ENCODE measurements around the gene UCP2.

Gene UCP2

GRCh38 chr11:73969091-73969490, 13.6 kb downstream of the UCP2 start:
- peak; percentile 24 for DNase-seq

GRCh38 chr11:73968356-73968966, 14.2 kb downstream of the UCP2 start:
- no peak for DNase-seq

GRCh38 chr11:73965764-73966121, 16.9 kb downstream of the UCP2 start:
- no peak for DNase-seq

GRCh38 chr11:73965076-73965763, 17.4 kb downstream of the UCP2 start:
- DNase-seq = no peak

GRCh38 chr11:73963861-73964260, 18.8 kb downstream of the UCP2 start:
- DNase-seq = no peak

- DNase-seq = no peak
These were observed 20.4 kb downstream of the UCP2 start for GRCh38 chr11:73962101-73962705.

GRCh38 chr11:73961321-73961720, 21.3 kb downstream of the UCP2 start:
- DNase-seq = no peak

- no peak for DNase-seq
These were observed 24.0 kb downstream of the UCP2 start for GRCh38 chr11:73958521-73959141.

- no peak for DNase-seq
These were observed 24.8 kb downstream of the UCP2 start for GRCh38 chr11:73957654-73958361.

- DNase-seq = no peak
These were observed 25.6 kb downstream of the UCP2 start for GRCh38 chr11:73956876-73957653.

- no peak for DNase-seq
These were observed 30.8 kb downstream of the UCP2 start for GRCh38 chr11:73951797-73952196.

- peak; percentile 21 for DNase-seq
These were observed 31.6 kb downstream of the UCP2 start, which contains the start of gene DNAJB13 for GRCh38 chr11:73950869-73951710. Gene DNAJB13 (plus strand): TSS chr11:73951026. CDS start chr11:73951070, 44 bp downstream.

GRCh38 chr11:73949912-73950311, 32.7 kb downstream of the UCP2 start:
- no peak for DNase-seq

GRCh38 chr11:73949246-73949645, 33.4 kb downstream of the UCP2 start:
- DNase-seq = no peak

GRCh38 chr11:73946798-73947458, 35.7 kb downstream of the UCP2 start:
- no peak for DNase-seq

- DNase-seq = no peak
These were observed 37.2 kb downstream of the UCP2 start for GRCh38 chr11:73945396-73945795.

- no peak for DNase-seq
These were observed 37.7 kb downstream of the UCP2 start for GRCh38 chr11:73944901-73945300.

- DNase-seq = no peak
These were observed 38.6 kb downstream of the UCP2 start for GRCh38 chr11:73944085-73944484.

GRCh38 chr11:73942010-73942409, 40.6 kb downstream of the UCP2 start:
- no peak for DNase-seq

- DNase-seq = no peak
These were observed 41.7 kb downstream of the UCP2 start for GRCh38 chr11:73940801-73941570.

All from CD4-positive, alpha-beta T cell treated with Interleukin-12 subunit alpha and Interleukin-12 subunit beta, for 1 hour (primary cell).